GM19324 (cell line): ENCODE data around the gene NRXN3.

Experiments
- ATAC-seq: cut with Tn5 transposase; IDR thresholded peaks from one replicate; pipeline ENCODE4 v1.9.1; 2021; ENCODE audit warnings: mild to moderate bottlenecking, moderate library complexity; ENCODE audit not compliant: unreplicated experiment, low FRiP score

The NRXN3 gene

GRCh38 chr14:78316052-78316451 is 145.9 kb downstream of the NRXN3 start:
- no peak for ATAC-seq

DNA sequence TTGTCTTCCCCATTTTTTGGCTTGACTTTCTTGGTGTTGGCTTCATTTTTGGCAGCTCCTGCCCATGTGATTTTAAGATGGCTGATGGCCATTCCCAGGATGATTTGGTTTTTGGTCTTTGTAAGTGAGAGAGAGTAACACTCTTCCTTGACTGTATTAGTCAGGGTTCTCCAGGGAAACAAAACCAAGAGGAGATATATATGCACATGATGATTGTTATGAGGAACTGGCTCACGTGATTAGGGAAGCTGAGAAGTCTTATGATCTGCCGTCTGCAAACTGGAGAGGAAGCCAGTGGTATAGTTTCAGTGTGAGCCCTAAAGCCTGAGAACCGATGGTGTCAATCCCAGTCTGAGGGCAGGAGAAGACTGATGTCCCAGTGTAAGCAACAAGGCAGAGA is 146.6 kb downstream of the NRXN3 start:
- no peak for ATAC-seq

- ATAC-seq, result no peak
Measured at GRCh38 chr14:78319406-78319805, 149.2 kb downstream of the NRXN3 start.

DNA sequence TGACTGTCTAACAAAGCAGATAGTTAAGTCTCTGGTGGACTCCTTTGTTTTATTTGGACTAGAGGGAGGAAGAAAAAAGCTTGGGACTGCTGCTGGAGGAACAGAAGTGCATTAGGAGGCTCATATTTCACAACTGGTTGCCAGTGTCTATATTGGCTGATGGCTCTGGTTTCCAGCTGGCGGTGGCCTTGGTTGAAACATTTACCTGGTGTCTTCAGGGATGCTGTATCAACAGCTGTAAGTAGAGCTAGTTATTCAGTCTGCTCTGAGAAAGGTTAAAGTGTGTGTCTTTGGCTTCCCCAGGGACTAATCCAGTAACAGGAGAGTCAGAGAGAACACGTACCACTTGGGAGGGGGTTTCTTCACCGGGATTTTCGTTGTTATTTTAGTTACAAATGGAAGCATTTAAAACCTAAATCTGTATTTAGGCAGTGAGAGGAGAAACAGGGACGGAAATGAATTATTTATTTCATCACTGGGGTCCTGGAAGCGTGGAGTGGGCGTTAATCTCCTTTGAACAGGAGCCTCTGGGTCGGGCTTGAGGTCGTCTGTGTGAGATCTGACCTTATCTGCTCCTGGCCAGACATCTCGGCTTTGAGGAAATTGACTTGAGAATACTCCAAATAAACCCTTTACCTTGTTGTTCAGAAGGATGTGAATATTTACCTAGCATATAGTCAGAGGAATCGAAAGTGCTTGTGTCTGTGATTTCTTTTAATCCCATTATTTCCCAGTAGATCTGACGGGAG is 149.9 kb downstream of the NRXN3 start:
- no peak for ATAC-seq

GRCh38 chr14:78324353-78324752 is 154.2 kb downstream of the NRXN3 start:
- ATAC-seq, result no peak

DNA sequence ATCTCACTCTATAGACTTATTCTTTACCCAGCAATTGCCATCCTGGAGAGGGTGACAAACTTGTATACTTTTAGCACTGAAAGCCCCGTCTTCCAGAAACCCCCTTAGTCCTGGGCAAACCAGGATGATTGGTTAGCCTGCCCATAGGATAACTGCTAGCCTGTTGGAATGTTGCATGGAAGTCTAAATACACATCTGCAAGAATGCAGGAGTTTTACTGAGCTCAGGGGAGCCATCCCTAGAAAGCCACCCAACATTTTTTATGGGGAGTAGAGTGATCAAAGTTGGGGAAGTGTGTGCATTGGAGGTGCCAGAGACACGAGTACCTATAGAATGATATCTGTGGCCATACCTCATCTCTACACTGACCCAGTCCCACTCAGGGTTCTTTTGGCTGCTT is 155.7 kb downstream of the NRXN3 start:
- no peak for ATAC-seq

- ATAC-seq, result no peak
Measured at GRCh38 chr14:78327426-78328221, 157.5 kb downstream of the NRXN3 start.

GRCh38 chr14:78329371-78329770 is 159.2 kb downstream of the NRXN3 start:
- no peak for ATAC-seq

GRCh38 chr14:78335531-78335930 is 165.4 kb downstream of the NRXN3 start:
- no peak for ATAC-seq

DNA sequence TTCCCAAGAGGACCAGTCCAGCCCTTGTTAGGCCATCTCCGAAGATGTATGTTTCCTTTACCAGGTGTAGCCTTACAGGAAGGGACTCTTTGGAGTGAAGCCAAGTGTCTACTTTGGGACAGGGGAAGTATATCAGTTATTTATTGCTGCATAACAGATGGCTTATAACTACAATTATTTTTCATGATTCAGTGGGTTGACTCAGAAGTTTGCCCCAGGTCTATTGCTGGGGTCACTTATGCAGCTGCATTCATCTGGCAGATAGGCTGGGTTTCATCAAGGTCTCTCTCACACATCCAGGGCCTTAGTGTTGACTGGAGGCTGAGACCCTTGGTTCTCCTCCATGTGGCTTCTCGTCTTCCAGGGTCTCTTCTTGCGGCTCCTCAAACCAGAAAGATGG is 170.1 kb downstream of the NRXN3 start:
- no peak for ATAC-seq

- ATAC-seq, result no peak
Measured at GRCh38 chr14:78341827-78342389, 171.7 kb downstream of the NRXN3 start.

DNA sequence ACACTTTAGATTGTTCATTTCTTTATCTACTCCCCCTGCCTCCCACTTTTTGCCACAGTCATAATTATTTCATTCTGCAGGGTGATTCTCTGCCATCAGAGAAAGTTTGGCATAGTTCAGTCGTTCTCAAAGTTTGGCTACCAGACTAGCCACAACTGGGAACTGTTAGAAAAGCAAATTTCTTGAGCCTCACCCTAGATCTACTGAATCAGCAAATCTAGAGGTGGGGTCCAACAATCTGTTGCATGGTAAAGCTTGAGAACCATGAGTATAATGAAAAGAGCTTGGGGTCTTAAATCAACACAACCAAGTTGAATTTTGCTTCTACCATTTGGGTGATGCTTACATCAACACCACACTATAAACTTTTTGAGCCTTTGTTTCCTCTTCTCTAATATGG is 172.7 kb downstream of the NRXN3 start:
- ATAC-seq, result no peak

GRCh38 chr14:78344290-78344689 is 174.1 kb downstream of the NRXN3 start:
- ATAC-seq, result no peak

GRCh38 chr14:78345131-78345744 is 175.1 kb downstream of the NRXN3 start:
- ATAC-seq, result no peak

GRCh38 chr14:78346747-78347146 is 176.6 kb downstream of the NRXN3 start:
- no peak for ATAC-seq

GRCh38 chr14:78355109-78355508 is 184.9 kb downstream of the NRXN3 start:
- no peak for ATAC-seq

DNA sequence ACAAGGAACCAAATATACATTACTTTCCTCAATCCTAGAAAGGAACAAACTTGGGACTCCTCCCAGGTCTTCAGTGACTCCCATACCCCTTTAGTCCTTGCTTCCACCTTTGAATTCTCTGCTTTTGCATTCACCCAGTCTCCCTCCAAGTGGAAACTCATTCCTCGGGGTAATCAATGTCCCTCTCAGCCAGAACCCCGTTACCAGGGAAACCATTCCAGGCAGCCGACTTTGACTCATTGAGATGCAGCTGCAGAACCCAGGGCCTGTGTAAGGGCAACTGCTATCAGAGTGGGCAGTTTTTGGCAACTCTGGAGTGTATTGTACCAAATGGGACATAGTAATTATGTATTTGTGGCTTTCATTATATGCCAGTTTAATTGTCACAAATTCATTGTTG is 186.2 kb downstream of the NRXN3 start:
- ATAC-seq, result no peak

DNA sequence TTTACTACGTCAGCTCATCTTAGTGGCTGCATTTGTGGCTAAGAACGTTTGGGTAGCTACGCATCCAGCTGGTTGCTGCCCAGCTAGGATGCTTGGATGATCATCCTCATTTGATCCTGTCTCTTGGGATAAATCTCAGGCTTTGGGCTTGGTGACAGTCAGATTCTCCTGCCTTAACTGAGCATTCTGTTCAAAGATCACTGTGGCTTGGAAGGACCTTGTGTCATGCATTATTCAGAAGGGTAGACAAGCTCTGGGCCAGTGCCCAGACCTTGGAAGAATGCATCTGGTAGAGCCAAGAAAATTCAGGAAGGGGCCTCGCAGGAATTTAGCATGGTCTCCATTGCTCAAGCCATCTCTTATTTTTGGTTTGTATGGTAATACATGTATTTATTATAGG is 188.4 kb downstream of the NRXN3 start:
- ATAC-seq, result no peak

GRCh38 chr14:78359581-78359980 is 189.4 kb downstream of the NRXN3 start:
- no peak for ATAC-seq

DNA sequence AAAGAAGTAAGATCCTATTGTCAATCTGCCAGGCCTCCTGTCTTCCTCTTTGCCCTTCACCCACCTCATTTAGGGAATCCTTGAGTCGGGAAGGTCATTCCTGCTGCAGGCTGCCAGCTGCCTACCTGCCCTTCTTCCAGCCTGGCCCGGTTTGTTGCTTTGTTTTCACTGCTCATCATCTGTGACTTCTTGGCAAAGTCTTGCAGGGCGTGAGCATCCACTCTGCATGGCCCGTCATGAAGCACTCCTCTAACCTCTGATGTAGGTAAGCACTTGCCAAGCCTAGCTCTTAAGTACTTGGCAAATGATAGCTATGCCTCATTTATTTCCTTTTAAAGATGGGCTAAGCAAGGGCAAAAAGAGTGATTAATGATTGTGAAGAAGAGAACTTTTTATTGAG is 192.8 kb downstream of the NRXN3 start:
- ATAC-seq, result no peak

GRCh38 chr14:78367355-78367754 is 197.2 kb downstream of the NRXN3 start:
- ATAC-seq, result no peak
